Astrocyte (in vitro differentiated cells and primary cell): ENCODE data around the gene PARVB.

ENCODE experiments used
- CTCF ChIP-seq: IDR thresholded peaks from 2 replicates; pipeline ENCODE4 v1.5.1; 2011; ENCODE audit warnings: low read depth, mild to moderate bottlenecking, inconsistent platforms, low read length, moderate library complexity; ENCODE audit not compliant: insufficient read depth
- EZH2 ChIP-seq: IDR thresholded peaks from 2 replicates; pipeline ENCODE4 v1.6.1; 2012; ENCODE audit warnings: mild to moderate bottlenecking, low read length, inconsistent platforms; ENCODE audit not compliant: insufficient read depth

DNA sequence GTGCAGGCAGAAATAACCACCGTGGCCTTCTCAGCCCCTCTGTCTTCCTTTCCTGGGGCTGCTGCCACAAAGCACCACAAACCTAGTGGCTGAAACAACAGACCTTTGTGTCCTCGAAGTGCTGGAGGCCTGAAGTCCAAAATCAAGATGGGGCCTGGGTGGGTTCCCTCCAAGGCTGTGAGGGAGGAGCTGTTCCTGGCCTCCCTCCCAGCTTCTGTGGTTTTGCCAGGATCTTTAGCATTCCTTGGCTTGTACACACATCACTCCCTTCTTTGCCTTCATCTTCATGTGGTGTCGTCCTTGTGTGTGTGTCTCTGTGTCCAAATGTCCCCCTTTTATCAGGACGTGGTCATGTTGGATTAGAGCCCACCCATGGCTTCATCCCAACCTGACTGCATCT is 127.6 kb downstream of the PARVB start:
- no peak for TF ChIP-seq CTCF
- no peak for TF ChIP-seq EZH2
